HepG2 (cell line): ENCODE measurements around the gene UBAP1. TPM values are rescaled to one million over a fixed set of nuclear protein-coding genes. Genes with fewer than 3 reads are reported as not detected.

Experiments used
- ATAC-seq: fragments of 200-7000 bp; cut with Tn5 transposase; 3 replicates; pipeline ENCODE4 v1.9.1; 2020; ENCODE audit warnings: mild to moderate bottlenecking, moderate library complexity
- BruUV-seq: library from RNA; stranded (reverse); fragments of 400-500 nt; replicated peaks from 2 replicates; lab custom pipeline; 2021; lab: Mats Ljungman, UMichigan
- CTCF ChIA-PET: fragments of 300-600 bp; formaldehyde crosslinking; extraction: SDS; loops from one replicate; lab custom pipeline; 2021; ENCODE audit warnings: low total read pairs, inconsistent platforms, low intra/inter-chr PET ratio; lab: Yijun Ruan, JAX
- POLR2A ChIA-PET: fragments of 350-600 bp; sonication (Branson Sonifier 250); formaldehyde crosslinking; loops from one replicate; lab custom pipeline; 2020; ENCODE audit warnings: antibody characterized with exemption, inconsistent platforms; lab: Yijun Ruan, JAX
- DNase-seq: peaks from one replicate; pipeline ENCODE4 v3.0.0-alpha.2; 2015; ENCODE audit warnings: low spot score
- FAIRE-seq: peaks from 3 replicates; lab custom pipeline; 2011; peaks lifted over from hg19 to GRCh38; lab: Jason Lieb, UNC
- H2AFZ ChIP-seq: one replicate; pipeline ENCODE4 v1.6.1; 2011; ENCODE audit warnings: low read length, inconsistent platforms
- H3K27ac ChIP-seq: fragments of 300-600 bp; 3 replicates; pipeline ENCODE4 v1.8.0; 2011; ENCODE audit warnings: mixed run types, mild to moderate bottlenecking, mixed read lengths, low read length, inconsistent platforms; ENCODE audit not compliant: insufficient read depth; ENCODE audit errors: extremely low read length
- H3K27me3 ChIP-seq, 2 experiments: fragments of 200-600 bp in 1 of 2; 2 replicates in 1 of 2; 3 replicates in 1 of 2; pipeline versions ENCODE4 v1.6.0 to v1.8.0; 2011; ENCODE audit warnings: low read length in 2 of 2, mild to moderate bottlenecking in 2 of 2, moderate library complexity in 2 of 2, inconsistent platforms in 1 of 2; ENCODE audit not compliant: insufficient read depth in 2 of 2, control insufficient read depth in 1 of 2
- H3K36me3 ChIP-seq, 2 experiments: fragments of 200-600 bp in 1 of 2; replicated peaks in 1 of 2; 2 replicates in 1 of 2; 3 replicates in 1 of 2; pipeline versions ENCODE4 v1.5.1 to v1.8.0; 2011; ENCODE audit warnings: low read length in 2 of 2, inconsistent platforms in 1 of 2; ENCODE audit not compliant: insufficient read depth in 2 of 2, control insufficient read depth in 1 of 2
- H3K4me1 ChIP-seq: 2 replicates; pipeline ENCODE4 v1.5.1; 2012; ENCODE audit warnings: low read length, inconsistent platforms; ENCODE audit not compliant: insufficient read depth
- H3K4me2 ChIP-seq: 2 replicates; pipeline ENCODE4 v1.6.0; 2011; ENCODE audit warnings: low read depth, low read length, inconsistent platforms
- H3K4me3 ChIP-seq, 3 experiments: fragments of 200-600 bp in 1 of 3; sonication (generic), shearing (Covaris generic) in 1 of 3; replicated peaks in 1 of 3; 2 replicates each; pipeline ENCODE4 v1.5.1; 2011 to 2016; ENCODE audit warnings: low read length in 3 of 3, inconsistent platforms in 2 of 3, low read depth in 2 of 3, mild to moderate bottlenecking in 2 of 3, control low read depth in 1 of 3, mixed read lengths in 1 of 3; ENCODE audit not compliant: insufficient read depth in 1 of 3
- H3K79me2 ChIP-seq: one replicate; pipeline ENCODE4 v1.6.1; 2011; ENCODE audit warnings: low read length, inconsistent platforms; ENCODE audit not compliant: insufficient read depth
- H3K9ac ChIP-seq: 2 replicates; pipeline ENCODE4 v1.6.0; 2011; ENCODE audit warnings: mild to moderate bottlenecking, low read depth, low read length, inconsistent platforms; ENCODE audit not compliant: insufficient read depth
- H3K9me3 ChIP-seq: 2 replicates; pipeline ENCODE4 v1.5.1; 2012; ENCODE audit warnings: mild to moderate bottlenecking, low read length
- H4K20me1 ChIP-seq: 2 replicates; pipeline ENCODE4 v1.6.0; 2011; ENCODE audit warnings: inconsistent platforms, mild to moderate bottlenecking, low read length, moderate library complexity; ENCODE audit not compliant: insufficient read depth
- CEBPG ChIP-seq: IDR thresholded peaks from 2 replicates; pipeline ENCODE4 v1.6.1; 2016
- GTF2F1 ChIP-seq: fragments of 150-350 bp; IDR thresholded peaks from 2 replicates; pipeline ENCODE4 v1.6.1; 2014; ENCODE audit warnings: low read length
- MTA1 ChIP-seq: sonication (generic); formaldehyde crosslinking; IDR thresholded peaks from 2 replicates; pipeline ENCODE4 v1.4.0; 2020; ENCODE audit warnings: missing genetic modification reagents, mild to moderate bottlenecking, borderline replicate concordance
- NFYB ChIP-seq: sonication (generic); formaldehyde crosslinking; IDR thresholded peaks from 2 replicates; pipeline ENCODE4 v1.4.0; 2020; ENCODE audit warnings: missing genetic modification reagents
- SIN3B ChIP-seq: fragments of 150-350 bp; IDR thresholded peaks from 2 replicates; pipeline ENCODE4 v1.6.1; 2014; ENCODE audit warnings: low read length
- ZNF841 ChIP-seq: sonication (generic); formaldehyde crosslinking; IDR thresholded peaks from 2 replicates; pipeline ENCODE4 v1.8.1; 2023; ENCODE audit warnings: missing genetic modification reagents, borderline replicate concordance
- ZSCAN22 ChIP-seq: sonication (generic); formaldehyde crosslinking; IDR thresholded peaks from 2 replicates; pipeline ENCODE4 v1.4.0; 2020; ENCODE audit warnings: mild to moderate bottlenecking, missing genetic modification reagents
- WGBS: methylation state at CpG from one replicate; pipeline ENCODE4 v1.1.6; 2017; ENCODE audit warnings: low lambda C conversion rate; 5-methylcytosine and 5-hydroxymethylcytosine counted together
- in situ Hi-C: cut with HindIII; loops from 2 replicates; pipeline ENCODE4 v1.10.0; 2017; ENCODE audit warnings: low pct_unique_long_range_greater_than_20kb; ENCODE audit not compliant: extremely low pct_ligation_motif_present
- intact Hi-C: fragments of 100-400 bp; cut with micrococcal nuclease; formaldehyde crosslinking; loops from one replicate; pipeline ENCODE4 v1.10.0; 2022; ENCODE audit not compliant: unreplicated experiment
- polyA plus RNA-seq, 8 experiments: library from polyadenylated mRNA; depleted of rRNA in 3 of 8; stranded (reverse) in 7 of 8; unstranded in 1 of 8; fragments of >200 nt; fragmentation: Illumina TruSeq in 4 of 8; extraction: Trizol in 4 of 8; gene quantifications; 2 replicates each; pipeline versions ENCODE4 v1.2.1 to v1.2.3, GENCODE V29; 2011 to 2016; ENCODE audit warnings: low read depth in 4 of 8, missing spikeins in 1 of 8, mixed read lengths in 1 of 8; ENCODE audit not compliant: insufficient read depth in 1 of 8
- total RNA-seq, 5 experiments: library from RNA; depleted of rRNA; stranded (reverse); fragments of >200 nt; fragmentation: Illumina TruSeq; extraction: Trizol; gene quantifications; 2 replicates each; pipeline ENCODE4 v1.2.3, GENCODE V29; 2016; ENCODE audit warnings: low read depth in 1 of 5
- TF ChIP-seq, protein P1 (sequence below): sonication (generic); formaldehyde crosslinking; IDR thresholded peaks from one replicate; pipeline ENCODE4 v1.5.1; 2020; ENCODE audit warnings: mild to moderate bottlenecking, missing genetic modification reagents; ENCODE audit errors: not compliant biosample characterization
- TF ChIP-seq, protein P2 (sequence below): sonication (generic); formaldehyde crosslinking; IDR thresholded peaks from 2 replicates; pipeline ENCODE4 v1.5.1; 2020; ENCODE audit warnings: missing genetic modification reagents, mild to moderate bottlenecking, borderline replicate concordance

UBAP1 gene
- total and polyA plus RNA-seq, 2 of the 13 experiments (the other 11 are each of a cell fraction or from before 2014, with no cell fraction given): 19.5 to 40.5 TPM

DNA sequence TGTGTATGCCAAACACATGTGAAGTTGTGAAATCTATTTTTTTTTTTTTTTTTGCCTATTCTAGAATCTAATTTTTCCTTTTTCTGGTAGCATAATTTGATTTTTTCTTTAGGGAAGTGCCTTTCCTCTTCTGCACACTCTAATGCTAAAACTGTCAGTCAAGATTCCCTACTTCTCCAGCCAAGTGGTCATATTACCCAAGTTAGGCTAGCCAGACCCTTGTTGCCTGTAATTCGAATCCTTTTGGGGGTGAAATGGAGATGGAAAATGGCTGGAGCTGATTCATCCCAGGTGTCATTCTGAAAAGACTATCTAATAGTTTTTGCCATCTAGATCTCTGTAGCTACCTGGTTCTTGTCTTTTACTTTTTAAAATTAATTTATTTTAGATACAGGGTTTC lies 24.8 kb upstream of the UBAP1 start:
- no peak overlapping the region for H3K4me2 ChIP-seq
- H3K9me3 ChIP-seq: no peaks in the 10 kb centered on the region
- no peak for TF ChIP-seq ZSCAN22 (CRISPR knock-in tag)
- TF ChIP-seq NFYB (CRISPR knock-in tag): no peak
- TF ChIP-seq ZNF841 (CRISPR knock-in tag): no peak
- no peak for TF ChIP-seq GTF2F1
- TF ChIP-seq, protein P1, sequence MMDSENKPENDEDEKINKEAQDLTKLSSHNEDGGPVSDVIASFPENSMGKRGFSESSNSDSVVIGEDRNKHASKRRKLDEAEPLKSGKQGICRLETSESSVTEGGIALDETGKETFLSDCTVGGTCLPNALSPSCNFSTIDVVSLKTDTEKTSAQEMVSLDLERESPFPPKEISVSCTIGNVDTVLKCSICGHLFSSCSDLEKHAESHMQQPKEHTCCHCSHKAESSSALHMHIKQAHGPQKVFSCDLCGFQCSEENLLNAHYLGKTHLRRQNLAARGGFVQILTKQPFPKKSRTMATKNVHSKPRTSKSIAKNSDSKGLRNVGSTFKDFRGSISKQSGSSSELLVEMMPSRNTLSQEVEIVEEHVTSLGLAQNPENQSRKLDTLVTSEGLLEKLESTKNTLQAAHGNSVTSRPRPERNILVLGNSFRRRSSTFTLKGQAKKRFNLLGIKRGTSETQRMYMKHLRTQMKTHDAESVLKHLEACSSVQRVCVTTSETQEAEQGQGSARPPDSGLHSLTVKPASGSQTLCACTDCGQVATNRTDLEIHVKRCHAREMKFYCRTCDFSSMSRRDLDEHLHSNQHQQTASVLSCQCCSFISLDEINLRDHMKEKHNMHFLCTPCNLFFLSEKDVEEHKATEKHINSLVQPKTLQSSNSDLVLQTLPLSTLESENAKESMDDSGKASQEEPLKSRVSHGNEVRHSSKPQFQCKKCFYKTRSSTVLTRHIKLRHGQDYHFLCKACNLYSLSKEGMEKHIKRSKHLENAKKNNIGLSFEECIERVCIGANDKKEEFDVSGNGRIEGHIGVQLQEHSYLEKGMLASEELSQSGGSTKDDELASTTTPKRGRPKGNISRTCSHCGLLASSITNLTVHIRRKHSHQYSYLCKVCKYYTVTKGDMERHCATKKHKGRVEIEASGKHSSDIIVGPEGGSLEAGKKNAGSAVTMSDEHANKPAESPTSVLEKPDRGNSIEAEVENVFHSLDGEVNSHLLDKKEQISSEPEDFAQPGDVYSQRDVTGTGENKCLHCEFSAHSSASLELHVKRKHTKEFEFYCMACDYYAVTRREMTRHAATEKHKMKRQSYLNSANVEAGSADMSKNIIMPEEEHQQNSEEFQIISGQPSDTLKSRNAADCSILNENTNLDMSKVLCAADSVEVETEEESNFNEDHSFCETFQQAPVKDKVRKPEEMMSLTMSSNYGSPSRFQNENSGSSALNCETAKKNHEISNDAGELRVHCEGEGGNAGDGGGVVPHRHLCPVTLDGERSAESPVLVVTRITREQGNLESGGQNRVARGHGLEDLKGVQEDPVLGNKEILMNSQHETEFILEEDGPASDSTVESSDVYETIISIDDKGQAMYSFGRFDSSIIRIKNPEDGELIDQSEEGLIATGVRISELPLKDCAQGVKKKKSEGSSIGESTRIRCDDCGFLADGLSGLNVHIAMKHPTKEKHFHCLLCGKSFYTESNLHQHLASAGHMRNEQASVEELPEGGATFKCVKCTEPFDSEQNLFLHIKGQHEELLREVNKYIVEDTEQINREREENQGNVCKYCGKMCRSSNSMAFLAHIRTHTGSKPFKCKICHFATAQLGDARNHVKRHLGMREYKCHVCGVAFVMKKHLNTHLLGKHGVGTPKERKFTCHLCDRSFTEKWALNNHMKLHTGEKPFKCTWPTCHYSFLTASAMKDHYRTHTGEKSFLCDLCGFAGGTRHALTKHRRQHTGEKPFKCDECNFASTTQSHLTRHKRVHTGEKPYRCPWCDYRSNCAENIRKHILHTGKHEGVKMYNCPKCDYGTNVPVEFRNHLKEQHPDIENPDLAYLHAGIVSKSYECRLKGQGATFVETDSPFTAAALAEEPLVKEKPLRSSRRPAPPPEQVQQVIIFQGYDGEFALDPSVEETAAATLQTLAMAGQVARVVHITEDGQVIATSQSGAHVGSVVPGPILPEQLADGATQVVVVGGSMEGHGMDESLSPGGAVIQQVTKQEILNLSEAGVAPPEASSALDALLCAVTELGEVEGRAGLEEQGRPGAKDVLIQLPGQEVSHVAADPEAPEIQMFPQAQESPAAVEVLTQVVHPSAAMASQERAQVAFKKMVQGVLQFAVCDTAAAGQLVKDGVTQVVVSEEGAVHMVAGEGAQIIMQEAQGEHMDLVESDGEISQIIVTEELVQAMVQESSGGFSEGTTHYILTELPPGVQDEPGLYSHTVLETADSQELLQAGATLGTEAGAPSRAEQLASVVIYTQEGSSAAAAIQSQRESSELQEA: no peak
- TF ChIP-seq, protein P2, sequence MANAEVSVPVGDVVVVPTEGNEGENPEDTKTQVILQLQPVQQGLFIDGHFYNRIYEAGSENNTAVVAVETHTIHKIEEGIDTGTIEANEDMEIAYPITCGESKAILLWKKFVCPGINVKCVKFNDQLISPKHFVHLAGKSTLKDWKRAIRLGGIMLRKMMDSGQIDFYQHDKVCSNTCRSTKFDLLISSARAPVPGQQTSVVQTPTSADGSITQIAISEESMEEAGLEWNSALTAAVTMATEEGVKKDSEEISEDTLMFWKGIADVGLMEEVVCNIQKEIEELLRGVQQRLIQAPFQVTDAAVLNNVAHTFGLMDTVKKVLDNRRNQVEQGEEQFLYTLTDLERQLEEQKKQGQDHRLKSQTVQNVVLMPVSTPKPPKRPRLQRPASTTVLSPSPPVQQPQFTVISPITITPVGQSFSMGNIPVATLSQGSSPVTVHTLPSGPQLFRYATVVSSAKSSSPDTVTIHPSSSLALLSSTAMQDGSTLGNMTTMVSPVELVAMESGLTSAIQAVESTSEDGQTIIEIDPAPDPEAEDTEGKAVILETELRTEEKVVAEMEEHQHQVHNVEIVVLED (CRISPR knock-in tag): no peak
- TF ChIP-seq SIN3B: no peak
- TF ChIP-seq CEBPG (CRISPR knock-in tag): no peak
- no peak for TF ChIP-seq MTA1
- no peaks in the 10 kb centered on the region for H4K20me1 ChIP-seq
- ChIA-PET CTCF (no interaction called here), POLR2A (no interaction called here)
- no peak for DNase-seq
- H2AFZ ChIP-seq: no peak overlapping the region
- no peaks in the 10 kb centered on the region for H3K36me3 ChIP-seq
- ATAC-seq: no peak
- no peak overlapping the region for H3K27ac ChIP-seq
- intact Hi-C loops: no loop called here
- peaks cover 25% of the 10 kb centered on the region for H3K4me1 ChIP-seq
- WGBS: 20% methylated on average over 1 of the region's 1 CpG
- FAIRE-seq: no peak
- H3K79me2 ChIP-seq: no peaks in the 10 kb centered on the region
- in situ Hi-C loops: no loop called here
- BruUV-seq: no TSS peak
- no peak overlapping the region for H3K9ac ChIP-seq
- H3K27me3 ChIP-seq: no peaks in the 10 kb centered on the region; a peak in 1 of 5 replicates
- no peak overlapping the region for H3K4me3 ChIP-seq
